ENCODE results near the gene PCDHA1.

The PCDHA1 gene

GRCh38 chr5:140967226-140967893, 181.4 kb downstream of the PCDHA1 start:
- CTCF ChIA-PET, result no interaction called here
- no peak for DNase-seq (ENCODE audit: low read depth, low spot score)
- POLR2A ChIA-PET, result no interaction called here
- no peak for TF ChIP-seq CTCF (IDR thresholded peaks at IDR 0.05; ENCODE audit: insufficient read depth, low read length, missing control alignments)
- H3K4me3 ChIP-seq (ENCODE audit: low read depth, low read length), result no peak overlapping the region; the same call in 1 of the 2 replicates

GRCh38 chr5:140969880-140970279, 183.9 kb downstream of the PCDHA1 start:
- ChIA-PET POLR2A (no interaction called here), CTCF (no interaction called here)
- DNase-seq (ENCODE audit: low read depth, low spot score), result no peak
- TF ChIP-seq CTCF (IDR thresholded peaks at IDR 0.05; ENCODE audit: insufficient read depth, low read length, missing control alignments), result no peak
- H3K4me3 ChIP-seq (ENCODE audit: low read depth, low read length), result no peak overlapping the region

- DNase-seq (ENCODE audit: low read depth, low spot score), result no peak
- TF ChIP-seq CTCF (IDR thresholded peaks at IDR 0.05; ENCODE audit: insufficient read depth, low read length, missing control alignments), result no peak
- POLR2A ChIA-PET, result no interaction called here
- CTCF ChIA-PET, result no interaction called here
- H3K4me3 ChIP-seq (ENCODE audit: low read depth, low read length), result no peak overlapping the region
These were observed 187.6 kb downstream of the PCDHA1 start for GRCh38 chr5:140973550-140973949.

GRCh38 chr5:140977003-140977402, 191.1 kb downstream of the PCDHA1 start:
- ChIA-PET CTCF (no interaction called here), POLR2A (no interaction called here)
- no peak overlapping the region for H3K4me3 ChIP-seq (ENCODE audit: low read depth, low read length)
- no peak for DNase-seq (ENCODE audit: low read depth, low spot score)
- TF ChIP-seq CTCF (IDR thresholded peaks at IDR 0.05; ENCODE audit: insufficient read depth, low read length, missing control alignments), result no peak

GRCh38 chr5:140978260-140978659, 192.3 kb downstream of the PCDHA1 start:
- no peak overlapping the region for H3K4me3 ChIP-seq (ENCODE audit: low read depth, low read length)
- ChIA-PET POLR2A (no interaction called here), CTCF (no interaction called here)
- no peak for DNase-seq (ENCODE audit: low read depth, low spot score)
- no peak for TF ChIP-seq CTCF (IDR thresholded peaks at IDR 0.05; ENCODE audit: insufficient read depth, low read length, missing control alignments)

GRCh38 chr5:140978983-140979382, 193.0 kb downstream of the PCDHA1 start:
- POLR2A ChIA-PET, result no interaction called here
- CTCF ChIA-PET, result no interaction called here
- DNase-seq (ENCODE audit: low read depth, low spot score), result no peak
- no peak for TF ChIP-seq CTCF (IDR thresholded peaks at IDR 0.05; ENCODE audit: insufficient read depth, low read length, missing control alignments)
- no peak overlapping the region for H3K4me3 ChIP-seq (ENCODE audit: low read depth, low read length)
